AG09309 (cell line): Measurements from ENCODE around the gene EXOSC2.

ENCODE experiments used
- DNase-seq: peaks from one replicate; pipeline ENCODE4 v3.0.0-alpha.2; 2010; ENCODE audit warnings: low read depth
- H3K4me3 ChIP-seq: 2 replicates; pipeline ENCODE4 v1.5.1; 2011; ENCODE audit warnings: mild to moderate bottlenecking, low read depth, low read length, moderate library complexity; ENCODE audit not compliant: control insufficient read depth
- CTCF ChIP-seq: IDR thresholded peaks from 2 replicates; pipeline ENCODE4 v1.5.1; 2011; ENCODE audit warnings: mild to moderate bottlenecking, low read depth, low read length, inconsistent platforms; ENCODE audit not compliant: insufficient read depth, control insufficient read depth; ENCODE audit errors: missing control alignments

The EXOSC2 gene

GRCh38 chr9:130660326-130660682 is 33.3 kb upstream of the EXOSC2 start:
- no peak for DNase-seq
- H3K4me3 ChIP-seq, result no peak overlapping the region
- TF ChIP-seq CTCF, result no peak

- H3K4me3 ChIP-seq, result peak overlapping the region; percentile 5
Observed at GRCh38 chr9:130660683-130661450, 32.7 kb upstream of the EXOSC2 start.

GRCh38 chr9:130661451-130662098 is 32.0 kb upstream of the EXOSC2 start:
- TF ChIP-seq CTCF, result no peak

More at GRCh38 chr9:130660683-130661450, 32.7 kb upstream of the EXOSC2 start:
- TF ChIP-seq CTCF, result no peak
- no peak for DNase-seq

GRCh38 chr9:130662099-130662969 is 31.2 kb upstream of the EXOSC2 start:
- H3K4me3 ChIP-seq, result no peak overlapping the region
- TF ChIP-seq CTCF, result no peak
- DNase-seq, result no peak

More at GRCh38 chr9:130661451-130662098, 32.0 kb upstream of the EXOSC2 start:
- no peak overlapping the region for H3K4me3 ChIP-seq
- DNase-seq, result no peak

GRCh38 chr9:130662970-130663257 is 30.7 kb upstream of the EXOSC2 start:
- no peak for TF ChIP-seq CTCF
- no peak for DNase-seq
- no peak overlapping the region for H3K4me3 ChIP-seq

GRCh38 chr9:130663258-130663976 is 30.2 kb upstream of the EXOSC2 start:
- TF ChIP-seq CTCF, result no peak
- DNase-seq, result no peak

More at GRCh38 chr9:130663258-130663976, 30.2 kb upstream of the EXOSC2 start:
- no peak overlapping the region for H3K4me3 ChIP-seq
